Measurements from ENCODE around the gene PRRT4. TPM values are rescaled to one million over a fixed set of nuclear protein-coding genes. Genes with fewer than 3 reads are reported as not detected.

Gene PRRT4
- polyA plus RNA-seq, 1 donor (not counting 4 experiments of a cell fraction or from before 2014, with no cell fraction given), result 0.12 TPM

DNA sequence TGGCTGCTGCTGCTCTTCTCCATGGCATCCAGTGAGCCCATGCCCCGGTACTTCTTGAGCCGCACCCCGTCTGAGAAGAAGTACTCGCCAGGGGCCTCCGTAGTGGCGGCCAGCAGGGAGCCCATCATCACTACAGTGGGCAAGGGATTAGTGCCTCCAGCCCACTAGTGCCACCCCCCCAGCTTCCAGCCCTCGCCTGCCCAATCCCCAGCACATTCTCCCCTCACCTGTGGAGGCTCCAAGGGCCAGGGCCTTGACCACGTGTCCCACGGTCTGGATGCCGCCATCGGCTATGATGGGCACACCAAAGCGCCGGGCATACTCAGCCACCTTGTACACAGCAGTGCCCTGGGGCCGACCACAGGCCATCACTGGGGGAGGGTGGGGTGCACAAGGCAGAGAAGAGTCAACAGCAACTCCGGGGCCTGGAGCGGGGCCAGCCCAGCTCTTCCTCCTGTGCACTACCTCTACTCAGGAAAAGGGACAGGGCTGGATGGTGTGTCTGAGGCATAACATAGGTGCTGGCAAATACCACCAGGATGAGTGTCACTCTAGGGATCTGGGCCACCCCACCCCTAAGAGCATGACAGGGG is 33.5 kb upstream of the PRRT4 start:
- FAIRE-seq, result no peak
- no peak for DNase-seq (ENCODE audit: low read depth, low spot score)

GRCh38 chr7:128393526-128394330 is 32.2 kb upstream of the PRRT4 start:
- Histone ChIP-seq H3K27ac (ENCODE audit: control insufficient read depth, insufficient read depth, low read length) (no peak overlapping the region), H3K9me1 (ENCODE audit: control insufficient read depth, extremely low read depth, insufficient read depth, low read length) (no peaks in the 10 kb centered on the region), H3K9ac (ENCODE audit: control insufficient read depth, extremely low read depth, insufficient read depth, low read length) (no peak overlapping the region), H3K4me3 (ENCODE audit: control insufficient read depth in 2 of 3, extremely low read depth in 1 of 3, insufficient read depth in 2 of 3, low read depth in 1 of 3, low read length in 3 of 3) (no peak overlapping the region), H3K4me2 (ENCODE audit: control insufficient read depth, extremely low read depth, insufficient read depth, low read depth, low read length) (no peak overlapping the region), H2AFZ (ENCODE audit: control insufficient read depth, low read length) (no peak overlapping the region), H3K27me3 (ENCODE audit: control insufficient read depth, extremely low read depth, insufficient read depth, low read length) (peaks cover 6% of the 10 kb centered on the region), H3K4me1 (ENCODE audit: control insufficient read depth, extremely low read depth, insufficient read depth, low read length) (no peaks in the 10 kb centered on the region), H3K9me3 (ENCODE audit: control insufficient read depth, low read depth, low read length) (no peaks in the 10 kb centered on the region), H4K20me1 (ENCODE audit: control insufficient read depth, extremely low read depth, insufficient read depth, low read length) (no peaks in the 10 kb centered on the region), H3K79me2 (ENCODE audit: control insufficient read depth, insufficient read depth, low read length) (no peaks in the 10 kb centered on the region), H3K36me3 (ENCODE audit: control insufficient read depth in 2 of 2, extremely low read depth in 1 of 2, insufficient read depth in 2 of 2, low read length in 2 of 2) (peaks cover 12 to 28% of the 10 kb centered on the region in 2 experiments)
- dilution Hi-C loops (cut with MboI; ENCODE audit: extremely low pct_ligation_motif_present, low sequenced_read_pairs), result no loop called here
- DNase-seq (ENCODE audit: low read depth, low spot score) (no peak), FAIRE-seq (no peak)
- TF ChIP-seq, protein P1, sequence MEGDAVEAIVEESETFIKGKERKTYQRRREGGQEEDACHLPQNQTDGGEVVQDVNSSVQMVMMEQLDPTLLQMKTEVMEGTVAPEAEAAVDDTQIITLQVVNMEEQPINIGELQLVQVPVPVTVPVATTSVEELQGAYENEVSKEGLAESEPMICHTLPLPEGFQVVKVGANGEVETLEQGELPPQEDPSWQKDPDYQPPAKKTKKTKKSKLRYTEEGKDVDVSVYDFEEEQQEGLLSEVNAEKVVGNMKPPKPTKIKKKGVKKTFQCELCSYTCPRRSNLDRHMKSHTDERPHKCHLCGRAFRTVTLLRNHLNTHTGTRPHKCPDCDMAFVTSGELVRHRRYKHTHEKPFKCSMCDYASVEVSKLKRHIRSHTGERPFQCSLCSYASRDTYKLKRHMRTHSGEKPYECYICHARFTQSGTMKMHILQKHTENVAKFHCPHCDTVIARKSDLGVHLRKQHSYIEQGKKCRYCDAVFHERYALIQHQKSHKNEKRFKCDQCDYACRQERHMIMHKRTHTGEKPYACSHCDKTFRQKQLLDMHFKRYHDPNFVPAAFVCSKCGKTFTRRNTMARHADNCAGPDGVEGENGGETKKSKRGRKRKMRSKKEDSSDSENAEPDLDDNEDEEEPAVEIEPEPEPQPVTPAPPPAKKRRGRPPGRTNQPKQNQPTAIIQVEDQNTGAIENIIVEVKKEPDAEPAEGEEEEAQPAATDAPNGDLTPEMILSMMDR (optimal IDR thresholded peaks at IDR 0.05 in 1 of 3, IDR thresholded peaks at IDR 0.05 in 1 of 3, conservative IDR thresholded peaks at IDR 0.05 in 1 of 3; ENCODE audit: extremely low read depth in 1 of 3, insufficient read depth in 2 of 3, low read length in 3 of 3), result no peak
- no peak for TF ChIP-seq EZH2 (IDR thresholded peaks at IDR 0.05; ENCODE audit: low read length)

More for the DNA sequence above, 33.5 kb upstream of the PRRT4 start:
- Histone ChIP-seq H3K9ac (ENCODE audit: control insufficient read depth, extremely low read depth, insufficient read depth, low read length) (no peak overlapping the region), H3K79me2 (ENCODE audit: control insufficient read depth, insufficient read depth, low read length) (no peaks in the 10 kb centered on the region), H2AFZ (ENCODE audit: control insufficient read depth, low read length) (no peak overlapping the region), H3K4me2 (ENCODE audit: control insufficient read depth, extremely low read depth, insufficient read depth, low read depth, low read length) (no peak overlapping the region), H3K9me1 (ENCODE audit: control insufficient read depth, extremely low read depth, insufficient read depth, low read length) (no peaks in the 10 kb centered on the region), H3K36me3 (ENCODE audit: control insufficient read depth in 2 of 2, extremely low read depth in 1 of 2, insufficient read depth in 2 of 2, low read length in 2 of 2) (peaks cover 13 to 30% of the 10 kb centered on the region in 2 experiments), H3K27me3 (ENCODE audit: control insufficient read depth, extremely low read depth, insufficient read depth, low read length) (no peaks in the 10 kb centered on the region), H3K4me1 (ENCODE audit: control insufficient read depth, extremely low read depth, insufficient read depth, low read length) (no peaks in the 10 kb centered on the region), H3K9me3 (ENCODE audit: control insufficient read depth, low read depth, low read length) (no peaks in the 10 kb centered on the region), H4K20me1 (ENCODE audit: control insufficient read depth, extremely low read depth, insufficient read depth, low read length) (no peaks in the 10 kb centered on the region), H3K4me3 (ENCODE audit: control insufficient read depth in 2 of 3, extremely low read depth in 1 of 3, insufficient read depth in 2 of 3, low read depth in 1 of 3, low read length in 3 of 3) (no peak overlapping the region), H3K27ac (ENCODE audit: control insufficient read depth, insufficient read depth, low read length) (no peak overlapping the region)
- dilution Hi-C loops (cut with MboI; ENCODE audit: extremely low pct_ligation_motif_present, low sequenced_read_pairs), result no loop called here
- TF ChIP-seq, protein P1 (optimal IDR thresholded peaks at IDR 0.05 in 1 of 3, IDR thresholded peaks at IDR 0.05 in 1 of 3, conservative IDR thresholded peaks at IDR 0.05 in 1 of 3; ENCODE audit: extremely low read depth in 1 of 3, insufficient read depth in 2 of 3, low read length in 3 of 3), result no peak
- no peak for TF ChIP-seq EZH2 (IDR thresholded peaks at IDR 0.05; ENCODE audit: low read length)
